WTC11 (cell line): ENCODE results near the gene OPN1SW. TPM values are rescaled to one million over a fixed set of nuclear protein-coding genes. Genes with fewer than 3 reads are reported as not detected.

ENCODE experiments used
- ATAC-seq: fragments of 200-7000 bp; cut with Tn5 transposase; 2 replicates; pipeline ENCODE4 v1.10.0; 2021; ENCODE audit warnings: mild to moderate bottlenecking, moderate library complexity
- CTCF ChIA-PET: fragments of 300-600 bp; sonication (Branson Sonifier 250); formaldehyde crosslinking; loops from one replicate; lab custom pipeline; 2021; ENCODE audit warnings: antibody characterized with exemption; lab: Charles Lee
- POLR2A ChIA-PET: fragments of 350-600 bp; sonication (Branson Sonifier 250); formaldehyde crosslinking; loops from one replicate; lab custom pipeline; 2021; ENCODE audit warnings: antibody characterized with exemption; lab: Charles Lee
- DNase-seq: peaks from one replicate; pipeline ENCODE4 v3.0.0; 2021; ENCODE audit warnings: low spot score
- H3K27ac Mint-ChIP-seq: 2 replicates; pipeline ENCODE4 v1.8.0; 2021; ENCODE audit warnings: mixed read lengths
- H3K27me3 Mint-ChIP-seq: 2 replicates; pipeline ENCODE4 v1.8.0; 2021; ENCODE audit warnings: low read depth, mild to moderate bottlenecking, moderate library complexity, mixed read lengths
- H3K36me3 Mint-ChIP-seq: 2 replicates; pipeline ENCODE4 v1.8.0; 2021; ENCODE audit warnings: mixed read lengths
- H3K4me1 Mint-ChIP-seq: 2 replicates; pipeline ENCODE4 v1.8.0; 2022; ENCODE audit warnings: mixed read lengths
- H3K4me3 Mint-ChIP-seq: 2 replicates; pipeline ENCODE4 v1.8.0; 2021; ENCODE audit warnings: mild to moderate bottlenecking, moderate library complexity, mixed read lengths
- H3K9me3 Mint-ChIP-seq: 2 replicates; pipeline ENCODE4 v1.8.0; 2021; ENCODE audit warnings: mixed read lengths
- CBFB ChIP-seq: sonication (generic); formaldehyde crosslinking; IDR thresholded peaks from 2 replicates; pipeline ENCODE4 v1.8.1; 2022; ENCODE audit warnings: mild to moderate bottlenecking, low read depth, missing genetic modification reagents
- ESRRA ChIP-seq: sonication (generic); formaldehyde crosslinking; IDR thresholded peaks from 2 replicates; pipeline ENCODE4 v1.8.1; 2022; ENCODE audit warnings: mild to moderate bottlenecking, missing genetic modification reagents, borderline replicate concordance
- FOXJ3 ChIP-seq: sonication (generic); formaldehyde crosslinking; IDR thresholded peaks from 2 replicates; pipeline ENCODE4 v1.9.0; 2021; ENCODE audit warnings: missing genetic modification reagents, mild to moderate bottlenecking, borderline replicate concordance
- KAT7 ChIP-seq: sonication (generic); formaldehyde crosslinking; IDR thresholded peaks from 2 replicates; pipeline ENCODE4 v1.8.1; 2023; ENCODE audit warnings: missing genetic modification reagents, mild to moderate bottlenecking, borderline replicate concordance
- MYBL2 ChIP-seq: sonication (generic); formaldehyde crosslinking; IDR thresholded peaks from 2 replicates; pipeline ENCODE4 v1.8.1; 2023; ENCODE audit warnings: mild to moderate bottlenecking, moderate library complexity, missing genetic modification reagents
- NR2C2 ChIP-seq: sonication (generic); formaldehyde crosslinking; IDR thresholded peaks from 2 replicates; pipeline ENCODE4 v1.8.0; 2022; ENCODE audit warnings: mild to moderate bottlenecking, missing genetic modification reagents
- OVOL2 ChIP-seq: fragments of 250-450 bp; sonication (Bioruptor Pico); IDR thresholded peaks from 2 replicates; pipeline ENCODE4 v1.9.0; 2021; ENCODE audit warnings: mild to moderate bottlenecking, borderline replicate concordance
- RELA ChIP-seq: sonication (generic); formaldehyde crosslinking; IDR thresholded peaks from 2 replicates; pipeline ENCODE4 v1.8.1; 2022; ENCODE audit warnings: missing genetic modification reagents, mild to moderate bottlenecking, borderline replicate concordance
- RORB ChIP-seq: fragments of 250-450 bp; sonication (Bioruptor Pico); IDR thresholded peaks from 2 replicates; pipeline ENCODE4 v1.9.0; 2021; ENCODE audit warnings: mild to moderate bottlenecking
- TEAD1 ChIP-seq: sonication (generic); formaldehyde crosslinking; IDR thresholded peaks from 2 replicates; pipeline ENCODE4 v1.8.0; 2022; ENCODE audit warnings: mild to moderate bottlenecking, missing genetic modification reagents
- USF1 ChIP-seq: sonication (generic); formaldehyde crosslinking; IDR thresholded peaks from 2 replicates; pipeline ENCODE4 v1.8.0; 2022; ENCODE audit warnings: mild to moderate bottlenecking, missing genetic modification reagents
- ZBTB43 ChIP-seq: sonication (generic); formaldehyde crosslinking; IDR thresholded peaks from 2 replicates; pipeline ENCODE4 v1.8.1; 2023; ENCODE audit warnings: mild to moderate bottlenecking, missing genetic modification reagents
- ZNF317 ChIP-seq: sonication (generic); formaldehyde crosslinking; IDR thresholded peaks from 2 replicates; pipeline ENCODE4 v1.8.1; 2023; ENCODE audit warnings: low read depth, mild to moderate bottlenecking, moderate library complexity, missing genetic modification reagents, borderline replicate concordance
- ZNF425 ChIP-seq: fragments of 250-450 bp; sonication (Bioruptor Pico); conservative IDR thresholded peaks from 2 replicates; pipeline ENCODE4 v1.9.0; 2021; ENCODE audit warnings: mild to moderate bottlenecking
- total RNA-seq: library from RNA; stranded (reverse); gene quantifications from 3 replicates; pipeline ENCODE4 v1.2.3, GENCODE V29; 2021
- TF ChIP-seq, protein P1 (sequence below): sonication (generic); formaldehyde crosslinking; conservative IDR thresholded peaks from 2 replicates; pipeline ENCODE4 v1.8.1; 2023; ENCODE audit warnings: mild to moderate bottlenecking, low read depth, missing genetic modification reagents, moderate library complexity
- TF ChIP-seq, protein P2 (sequence below): sonication (generic); formaldehyde crosslinking; IDR thresholded peaks from 2 replicates; pipeline ENCODE4 v1.8.1; 2023; ENCODE audit warnings: mild to moderate bottlenecking, missing genetic modification reagents

The OPN1SW gene
- total RNA-seq, 1 experiment from 2014 or later = not detected

- TF ChIP-seq MYBL2 = no peak
- no peak for TF ChIP-seq FOXJ3
- TF ChIP-seq CBFB (CRISPR knock-in tag) = no peak
- TF ChIP-seq NR2C2 (CRISPR knock-in tag) = no peak
- TF ChIP-seq, protein P1, sequence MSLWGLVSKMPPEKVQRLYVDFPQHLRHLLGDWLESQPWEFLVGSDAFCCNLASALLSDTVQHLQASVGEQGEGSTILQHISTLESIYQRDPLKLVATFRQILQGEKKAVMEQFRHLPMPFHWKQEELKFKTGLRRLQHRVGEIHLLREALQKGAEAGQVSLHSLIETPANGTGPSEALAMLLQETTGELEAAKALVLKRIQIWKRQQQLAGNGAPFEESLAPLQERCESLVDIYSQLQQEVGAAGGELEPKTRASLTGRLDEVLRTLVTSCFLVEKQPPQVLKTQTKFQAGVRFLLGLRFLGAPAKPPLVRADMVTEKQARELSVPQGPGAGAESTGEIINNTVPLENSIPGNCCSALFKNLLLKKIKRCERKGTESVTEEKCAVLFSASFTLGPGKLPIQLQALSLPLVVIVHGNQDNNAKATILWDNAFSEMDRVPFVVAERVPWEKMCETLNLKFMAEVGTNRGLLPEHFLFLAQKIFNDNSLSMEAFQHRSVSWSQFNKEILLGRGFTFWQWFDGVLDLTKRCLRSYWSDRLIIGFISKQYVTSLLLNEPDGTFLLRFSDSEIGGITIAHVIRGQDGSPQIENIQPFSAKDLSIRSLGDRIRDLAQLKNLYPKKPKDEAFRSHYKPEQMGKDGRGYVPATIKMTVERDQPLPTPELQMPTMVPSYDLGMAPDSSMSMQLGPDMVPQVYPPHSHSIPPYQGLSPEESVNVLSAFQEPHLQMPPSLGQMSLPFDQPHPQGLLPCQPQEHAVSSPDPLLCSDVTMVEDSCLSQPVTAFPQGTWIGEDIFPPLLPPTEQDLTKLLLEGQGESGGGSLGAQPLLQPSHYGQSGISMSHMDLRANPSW (CRISPR knock-in tag) = no peak
- no peak for TF ChIP-seq ZNF317 (CRISPR knock-in tag)
Observed at GRCh38 chr7:128774029-128774689, 1.4 kb downstream of the OPN1SW start (continued).

GRCh38 chr7:128773604-128774003 lies 2.0 kb downstream of the OPN1SW start:
- no peak for ATAC-seq

More at GRCh38 chr7:128773604-128774003, 2.0 kb downstream of the OPN1SW start:
- H3K4me1 Mint-ChIP-seq = no peaks in the 10 kb centered on the region
- peaks cover 10% of the 10 kb centered on the region for H3K27me3 Mint-ChIP-seq
- H3K36me3 Mint-ChIP-seq = peaks cover 49% of the 10 kb centered on the region
- H3K9me3 Mint-ChIP-seq = peaks cover 22% of the 10 kb centered on the region
- no peak for DNase-seq
- no peak overlapping the region for H3K4me3 Mint-ChIP-seq
- no peak overlapping the region for H3K27ac Mint-ChIP-seq
- ChIA-PET CTCF (no interaction called here), POLR2A (no interaction called here)
- no peak for TF ChIP-seq USF1
- TF ChIP-seq ZNF317 (CRISPR knock-in tag) = no peak
- no peak for TF ChIP-seq OVOL2 (CRISPR knock-in tag)
- TF ChIP-seq ZBTB43 = no peak
- TF ChIP-seq CBFB (CRISPR knock-in tag) = no peak
- no peak for TF ChIP-seq TEAD1 (CRISPR knock-in tag)
- no peak for TF ChIP-seq ESRRA (CRISPR knock-in tag)
- TF ChIP-seq, protein P2, sequence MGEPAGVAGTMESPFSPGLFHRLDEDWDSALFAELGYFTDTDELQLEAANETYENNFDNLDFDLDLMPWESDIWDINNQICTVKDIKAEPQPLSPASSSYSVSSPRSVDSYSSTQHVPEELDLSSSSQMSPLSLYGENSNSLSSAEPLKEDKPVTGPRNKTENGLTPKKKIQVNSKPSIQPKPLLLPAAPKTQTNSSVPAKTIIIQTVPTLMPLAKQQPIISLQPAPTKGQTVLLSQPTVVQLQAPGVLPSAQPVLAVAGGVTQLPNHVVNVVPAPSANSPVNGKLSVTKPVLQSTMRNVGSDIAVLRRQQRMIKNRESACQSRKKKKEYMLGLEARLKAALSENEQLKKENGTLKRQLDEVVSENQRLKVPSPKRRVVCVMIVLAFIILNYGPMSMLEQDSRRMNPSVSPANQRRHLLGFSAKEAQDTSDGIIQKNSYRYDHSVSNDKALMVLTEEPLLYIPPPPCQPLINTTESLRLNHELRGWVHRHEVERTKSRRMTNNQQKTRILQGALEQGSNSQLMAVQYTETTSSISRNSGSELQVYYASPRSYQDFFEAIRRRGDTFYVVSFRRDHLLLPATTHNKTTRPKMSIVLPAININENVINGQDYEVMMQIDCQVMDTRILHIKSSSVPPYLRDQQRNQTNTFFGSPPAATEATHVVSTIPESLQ (CRISPR knock-in tag) = no peak
- TF ChIP-seq RELA = no peak
- TF ChIP-seq ZNF425 (CRISPR knock-in tag) = no peak
- TF ChIP-seq RORB = no peak
- no peak for TF ChIP-seq KAT7 (CRISPR knock-in tag)
